HG02870 (cell line): Measurements from ENCODE around the gene LURAP1L.

ENCODE experiments used
- ATAC-seq: cut with Tn5 transposase; IDR thresholded peaks from one replicate; pipeline ENCODE4 v1.9.1; 2021; ENCODE audit warnings: mild to moderate bottlenecking, moderate library complexity; ENCODE audit not compliant: unreplicated experiment

LURAP1L gene

GRCh38 chr9:12776513-12777055 is 1.8 kb downstream of the LURAP1L start:
- peak; percentile 1 for ATAC-seq

- no peak for ATAC-seq
Measured at GRCh38 chr9:12777121-12778022, 2.6 kb downstream of the LURAP1L start.

- no peak for ATAC-seq
Measured at GRCh38 chr9:12778389-12778788, 3.6 kb downstream of the LURAP1L start.

GRCh38 chr9:12781226-12781733 is 6.5 kb downstream of the LURAP1L start:
- ATAC-seq, result no peak

- no peak for ATAC-seq
Measured at GRCh38 chr9:12783767-12784460, 9.1 kb downstream of the LURAP1L start.

- peak; percentile 79 for ATAC-seq
Measured at GRCh38 chr9:12784461-12785259, 9.8 kb downstream of the LURAP1L start.

GRCh38 chr9:12785260-12785770 is 10.5 kb downstream of the LURAP1L start:
- ATAC-seq, result no peak

- ATAC-seq, result no peak
Measured at GRCh38 chr9:12785941-12786340, 11.1 kb downstream of the LURAP1L start.

GRCh38 chr9:12790001-12790400 is 15.2 kb downstream of the LURAP1L start:
- ATAC-seq, result no peak

- ATAC-seq, result no peak
Measured at GRCh38 chr9:12790883-12791282, 16.1 kb downstream of the LURAP1L start.

GRCh38 chr9:12794101-12794799 is 19.4 kb downstream of the LURAP1L start:
- no peak for ATAC-seq

- no peak for ATAC-seq
Measured at GRCh38 chr9:12796601-12797000, 21.8 kb downstream of the LURAP1L start.

- no peak for ATAC-seq
Measured at GRCh38 chr9:12797037-12797436, 22.2 kb downstream of the LURAP1L start.

GRCh38 chr9:12798066-12798770 is 23.4 kb downstream of the LURAP1L start:
- ATAC-seq, result no peak

GRCh38 chr9:12801187-12801586 is 26.4 kb downstream of the LURAP1L start:
- ATAC-seq, result no peak

- ATAC-seq, result no peak
Measured at GRCh38 chr9:12801663-12802062, 26.8 kb downstream of the LURAP1L start.

- no peak for ATAC-seq
Measured at GRCh38 chr9:12802093-12802492, 27.3 kb downstream of the LURAP1L start.

GRCh38 chr9:12808569-12808968 is 33.7 kb downstream of the LURAP1L start:
- ATAC-seq, result no peak

GRCh38 chr9:12809720-12810119 is 34.9 kb downstream of the LURAP1L start:
- no peak for ATAC-seq
